HG02885 (cell line): ENCODE results near the gene PRM2.
A peak's percentile ranks its signal among the peaks of the same experiment; 100 is the strongest.

Experiments
- ATAC-seq: cut with Tn5 transposase; IDR thresholded peaks from one replicate; pipeline ENCODE4 v1.9.1; 2021; ENCODE audit warnings: mild to moderate bottlenecking; ENCODE audit not compliant: unreplicated experiment, poor library complexity

The PRM2 gene

GRCh38 chr16:11308493-11309283 is 32.4 kb upstream of the PRM2 start:
- ATAC-seq, result peak; percentile 30

GRCh38 chr16:11307639-11308492 is 31.6 kb upstream of the PRM2 start:
- no peak for ATAC-seq

GRCh38 chr16:11306997-11307638 is 30.8 kb upstream of the PRM2 start:
- ATAC-seq, result no peak

GRCh38 chr16:11306381-11306780 is 30.1 kb upstream of the PRM2 start:
- ATAC-seq, result no peak

- ATAC-seq, result no peak
Observed at GRCh38 chr16:11303405-11304138, 27.3 kb upstream of the PRM2 start.

- no peak for ATAC-seq
Observed at GRCh38 chr16:11302977-11303376, 26.7 kb upstream of the PRM2 start.

GRCh38 chr16:11301645-11302501 is 25.6 kb upstream of the PRM2 start:
- no peak for ATAC-seq

GRCh38 chr16:11300560-11300892 is 24.2 kb upstream of the PRM2 start:
- no peak for ATAC-seq

- ATAC-seq, result no peak
Observed at GRCh38 chr16:11299865-11300559, 23.7 kb upstream of the PRM2 start.

GRCh38 chr16:11298950-11299547 is 22.8 kb upstream of the PRM2 start:
- ATAC-seq, result peak; percentile 40

- ATAC-seq, result no peak
Observed at GRCh38 chr16:11298143-11298900, 22.0 kb upstream of the PRM2 start.

GRCh38 chr16:11297492-11298142 is 21.3 kb upstream of the PRM2 start:
- peak; percentile 79 for ATAC-seq

GRCh38 chr16:11296706-11297491 is 20.6 kb upstream of the PRM2 start:
- ATAC-seq, result peak; percentile 25

GRCh38 chr16:11296351-11296705 is 20.0 kb upstream of the PRM2 start:
- no peak for ATAC-seq

GRCh38 chr16:11295672-11296071 is 19.4 kb upstream of the PRM2 start:
- no peak for ATAC-seq

GRCh38 chr16:11292076-11292748 is 15.9 kb upstream of the PRM2 start:
- ATAC-seq, result no peak
